Measurements from ENCODE around the gene AJUBA.
"Not testable (repeated sequence)": the region's sequence is repeated elsewhere in the genome, so short reads cannot be mapped to it uniquely, and the experiment has no call there.

AJUBA gene

DNA sequence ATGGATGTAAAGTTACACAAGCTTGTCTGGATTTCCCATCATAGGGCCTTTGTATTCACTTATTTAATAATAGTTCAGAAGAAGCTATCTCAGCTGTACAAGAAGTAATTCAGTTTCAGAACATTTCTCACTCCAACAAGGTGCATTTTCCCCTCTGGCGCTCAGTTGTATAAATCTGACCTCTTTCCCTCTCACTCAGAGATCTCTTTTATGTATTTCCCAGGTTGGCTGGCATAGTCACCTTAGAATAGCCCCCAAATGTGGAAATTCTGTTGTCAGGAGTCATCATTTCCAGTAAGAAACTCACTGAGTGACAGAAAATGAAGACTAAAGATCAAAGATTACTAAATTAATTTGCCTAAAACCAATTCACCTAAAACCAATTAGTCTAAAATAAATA lies 11.2 kb downstream of the AJUBA start:
- H3K27me3 ChIP-seq (ENCODE audit: insufficient read depth, low read length, poor library complexity, severe bottlenecking): no peaks in the 10 kb centered on the region
- no peaks in the 10 kb centered on the region for H3K9me2 ChIP-seq (replicated peaks; ENCODE audit: low read depth, low read length)
- H3K9me3 ChIP-seq (ENCODE audit: insufficient read depth, low read depth, low read length): no peaks in the 10 kb centered on the region
- H3K4me2 ChIP-seq (ENCODE audit: low read depth, low read length, poor library complexity, severe bottlenecking): no peak overlapping the region
- H3K4me3 ChIP-seq (ENCODE audit: low read length, poor library complexity, severe bottlenecking): no peak overlapping the region
- H3K4me1 ChIP-seq (ENCODE audit: insufficient read depth, low read length, poor library complexity, severe bottlenecking): no peaks in the 10 kb centered on the region
- no peaks in the 10 kb centered on the region for H3K79me2 ChIP-seq (ENCODE audit: insufficient read depth, low read length)
- H3F3A ChIP-seq (ENCODE audit: low read depth): no peaks in the 10 kb centered on the region
- no peak overlapping the region for H2AFZ ChIP-seq (ENCODE audit: low read length)
- H4K20me1 ChIP-seq (ENCODE audit: insufficient read depth, low read length, poor library complexity, severe bottlenecking): no peaks in the 10 kb centered on the region
- no peak overlapping the region for H3K9ac ChIP-seq (ENCODE audit: low read depth, low read length, poor library complexity, severe bottlenecking)
- TF ChIP-seq, protein P1, sequence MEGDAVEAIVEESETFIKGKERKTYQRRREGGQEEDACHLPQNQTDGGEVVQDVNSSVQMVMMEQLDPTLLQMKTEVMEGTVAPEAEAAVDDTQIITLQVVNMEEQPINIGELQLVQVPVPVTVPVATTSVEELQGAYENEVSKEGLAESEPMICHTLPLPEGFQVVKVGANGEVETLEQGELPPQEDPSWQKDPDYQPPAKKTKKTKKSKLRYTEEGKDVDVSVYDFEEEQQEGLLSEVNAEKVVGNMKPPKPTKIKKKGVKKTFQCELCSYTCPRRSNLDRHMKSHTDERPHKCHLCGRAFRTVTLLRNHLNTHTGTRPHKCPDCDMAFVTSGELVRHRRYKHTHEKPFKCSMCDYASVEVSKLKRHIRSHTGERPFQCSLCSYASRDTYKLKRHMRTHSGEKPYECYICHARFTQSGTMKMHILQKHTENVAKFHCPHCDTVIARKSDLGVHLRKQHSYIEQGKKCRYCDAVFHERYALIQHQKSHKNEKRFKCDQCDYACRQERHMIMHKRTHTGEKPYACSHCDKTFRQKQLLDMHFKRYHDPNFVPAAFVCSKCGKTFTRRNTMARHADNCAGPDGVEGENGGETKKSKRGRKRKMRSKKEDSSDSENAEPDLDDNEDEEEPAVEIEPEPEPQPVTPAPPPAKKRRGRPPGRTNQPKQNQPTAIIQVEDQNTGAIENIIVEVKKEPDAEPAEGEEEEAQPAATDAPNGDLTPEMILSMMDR (conservative IDR thresholded peaks at IDR 0.05; ENCODE audit: low read length): no peak
- TF ChIP-seq EZH2phosphoT487 (IDR thresholded peaks at IDR 0.05; ENCODE audit: borderline replicate concordance): no peak
- H3K36me3 ChIP-seq (ENCODE audit: insufficient read depth, low read length): peaks cover 11% of the 10 kb centered on the region; the same call in 1 of the 2 replicates

DNA sequence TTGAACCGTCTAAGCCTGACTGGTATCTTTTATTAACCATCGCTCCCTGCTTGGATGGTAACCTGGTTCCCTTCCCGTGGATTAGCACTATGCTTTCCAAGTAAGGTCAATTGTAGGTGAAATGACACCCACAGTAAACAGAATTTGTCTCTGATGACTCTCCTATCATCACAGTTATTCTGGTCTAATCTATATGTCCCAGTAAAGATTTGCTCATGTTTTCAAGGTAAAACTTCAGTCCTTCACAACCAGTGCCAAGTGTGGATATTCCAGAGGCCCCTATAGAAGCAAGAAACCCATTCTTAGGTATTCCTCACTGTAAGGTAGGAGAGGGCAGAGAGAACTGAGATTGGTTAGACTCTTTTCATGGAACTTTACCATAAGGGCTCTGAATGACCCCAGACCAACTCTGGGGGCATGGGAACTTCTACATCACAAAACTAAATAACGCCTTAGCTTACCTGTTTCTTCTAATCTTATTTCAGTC lies 15.5 kb downstream of the AJUBA start:
- no peak overlapping the region for H3K4me2 ChIP-seq (ENCODE audit: low read depth, low read length, poor library complexity, severe bottlenecking)
- H3K4me1 ChIP-seq (ENCODE audit: insufficient read depth, low read length, poor library complexity, severe bottlenecking): no peaks in the 10 kb centered on the region
- H3K9me3 ChIP-seq (ENCODE audit: insufficient read depth, low read depth, low read length): no peaks in the 10 kb centered on the region
- H3K9ac ChIP-seq (ENCODE audit: low read depth, low read length, poor library complexity, severe bottlenecking): no peak overlapping the region
- no peaks in the 10 kb centered on the region for H4K20me1 ChIP-seq (ENCODE audit: insufficient read depth, low read length, poor library complexity, severe bottlenecking)
- H3K36me3 ChIP-seq (ENCODE audit: insufficient read depth, low read length): no peaks in the 10 kb centered on the region
- no peaks in the 10 kb centered on the region for H3K27me3 ChIP-seq (ENCODE audit: insufficient read depth, low read length, poor library complexity, severe bottlenecking)
- no peaks in the 10 kb centered on the region for H3K79me2 ChIP-seq (ENCODE audit: insufficient read depth, low read length)
- H3K4me3 ChIP-seq (ENCODE audit: low read length, poor library complexity, severe bottlenecking): no peak overlapping the region
- H2AFZ ChIP-seq (ENCODE audit: low read length): no peak overlapping the region
- no peaks in the 10 kb centered on the region for H3F3A ChIP-seq (ENCODE audit: low read depth)
- H3K9me2 ChIP-seq (replicated peaks; ENCODE audit: low read depth, low read length): no peaks in the 10 kb centered on the region
- no peak for TF ChIP-seq EZH2phosphoT487 (IDR thresholded peaks at IDR 0.05; ENCODE audit: borderline replicate concordance)
- TF ChIP-seq, protein P1 (conservative IDR thresholded peaks at IDR 0.05; ENCODE audit: low read length): no peak

DNA sequence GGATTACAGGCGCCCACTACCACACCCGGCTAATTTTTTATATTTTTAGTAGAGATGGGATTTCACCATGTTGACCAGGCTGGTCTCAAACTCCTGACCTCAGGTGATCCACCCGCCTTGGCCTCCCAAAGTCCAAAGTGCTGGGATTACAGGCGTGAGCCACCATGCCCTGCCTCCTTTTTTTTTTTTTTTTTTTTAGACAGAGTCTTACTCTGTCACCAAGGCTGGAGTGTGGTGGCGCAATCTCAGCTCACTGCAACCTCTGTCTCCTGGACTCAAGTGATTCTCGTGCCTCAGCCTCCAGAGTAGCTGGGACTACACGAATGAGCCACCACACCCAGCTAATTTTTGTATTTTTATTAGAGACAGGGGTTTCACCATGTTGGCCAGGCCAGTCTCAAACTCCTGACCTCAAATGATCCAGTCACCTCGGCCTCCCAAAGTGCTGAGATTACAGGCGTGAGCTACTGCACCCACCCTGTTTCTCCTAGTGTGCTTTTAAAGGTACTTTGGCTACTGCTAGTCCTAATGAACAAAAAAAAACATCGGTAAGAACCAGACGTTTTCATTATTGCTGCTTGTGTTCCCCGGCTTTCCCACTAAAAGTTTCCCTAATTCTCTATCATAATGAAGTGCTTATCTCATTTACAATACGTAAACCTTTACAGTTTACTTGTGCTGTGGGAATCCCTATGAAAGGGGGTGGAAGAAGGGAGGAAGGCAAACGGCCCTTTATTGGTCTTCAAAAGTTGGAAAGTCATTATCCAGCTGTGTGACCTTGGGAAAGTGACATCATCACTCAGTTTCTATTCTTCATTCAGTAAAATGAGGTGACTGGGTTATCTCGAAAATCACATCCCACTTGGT lies 16.2 kb downstream of the AJUBA start:
- H3K27me3 ChIP-seq (ENCODE audit: insufficient read depth, low read length, poor library complexity, severe bottlenecking); H3K79me2 ChIP-seq (ENCODE audit: insufficient read depth, low read length); H4K20me1 ChIP-seq (ENCODE audit: insufficient read depth, low read length, poor library complexity, severe bottlenecking); H3K4me1 ChIP-seq (ENCODE audit: insufficient read depth, low read length, poor library complexity, severe bottlenecking); H3K36me3 ChIP-seq (ENCODE audit: insufficient read depth, low read length); H3K4me2 ChIP-seq (ENCODE audit: low read depth, low read length, poor library complexity, severe bottlenecking); H3F3A ChIP-seq (ENCODE audit: low read depth); H3K9me3 ChIP-seq (ENCODE audit: insufficient read depth, low read depth, low read length); H3K4me3 ChIP-seq (ENCODE audit: low read length, poor library complexity, severe bottlenecking); H3K9ac ChIP-seq (ENCODE audit: low read depth, low read length, poor library complexity, severe bottlenecking); H2AFZ ChIP-seq (ENCODE audit: low read length); H3K9me2 ChIP-seq (replicated peaks; ENCODE audit: low read depth, low read length): not testable (repeated sequence)
